GM21447 (cell line): ENCODE results near the gene COL9A3.

Source experiments
- ATAC-seq: cut with Tn5 transposase; IDR thresholded peaks from one replicate; pipeline ENCODE4 v1.9.1; 2021; ENCODE audit not compliant: unreplicated experiment

COL9A3 gene

GRCh38 chr20:62878244-62879038, 61.6 kb downstream of the COL9A3 start:
- ATAC-seq: no peak

GRCh38 chr20:62879275-62880146, 62.7 kb downstream of the COL9A3 start:
- no peak for ATAC-seq

- ATAC-seq: no peak
Measured at GRCh38 chr20:62880147-62880934, 63.5 kb downstream of the COL9A3 start.

GRCh38 chr20:62880935-62881661, 64.2 kb downstream of the COL9A3 start:
- no peak for ATAC-seq

- no peak for ATAC-seq
Measured at GRCh38 chr20:62881662-62882395, 65.0 kb downstream of the COL9A3 start.

- ATAC-seq: no peak
Measured at GRCh38 chr20:62882426-62882825, 65.6 kb downstream of the COL9A3 start.

- no peak for ATAC-seq
Measured at GRCh38 chr20:62884556-62884955, 67.7 kb downstream of the COL9A3 start.

GRCh38 chr20:62885046-62885895, 68.4 kb downstream of the COL9A3 start:
- no peak for ATAC-seq

- ATAC-seq: no peak
Measured at GRCh38 chr20:62885896-62886708, 69.3 kb downstream of the COL9A3 start.

- ATAC-seq: no peak
Measured at GRCh38 chr20:62886709-62887058, 69.8 kb downstream of the COL9A3 start.

GRCh38 chr20:62887152-62887859, 70.5 kb downstream of the COL9A3 start:
- ATAC-seq: no peak

- ATAC-seq: no peak
Measured at GRCh38 chr20:62887860-62888239, 71.0 kb downstream of the COL9A3 start.

GRCh38 chr20:62888406-62888805, 71.6 kb downstream of the COL9A3 start:
- no peak for ATAC-seq

GRCh38 chr20:62888910-62889309, 72.1 kb downstream of the COL9A3 start:
- ATAC-seq: no peak

- ATAC-seq: no peak
Measured at GRCh38 chr20:62889411-62889810, 72.6 kb downstream of the COL9A3 start.

- ATAC-seq: no peak
Measured at GRCh38 chr20:62889871-62890270, 73.0 kb downstream of the COL9A3 start.

GRCh38 chr20:62890444-62890843, 73.6 kb downstream of the COL9A3 start:
- ATAC-seq: no peak
